Chondrocyte (in vitro differentiated cells): ENCODE results near the gene FAXC. TPM values are rescaled to one million over a fixed set of nuclear protein-coding genes. Genes with fewer than 3 reads are reported as not detected.

Experiments
- DNase-seq: peaks from one replicate; pipeline ENCODE4 v3.0.0; 2021; ENCODE audit warnings: mixed read lengths, low spot score
- H3K27ac Mint-ChIP-seq: one replicate; pipeline ENCODE4 v1.8.0; 2021; ENCODE audit warnings: mild to moderate bottlenecking, moderate library complexity, mixed read lengths; ENCODE audit not compliant: unreplicated experiment
- H3K27me3 Mint-ChIP-seq: 2 replicates; pipeline ENCODE4 v1.8.0; 2021; ENCODE audit warnings: low read depth, mixed read lengths
- H3K36me3 Mint-ChIP-seq: 2 replicates; pipeline ENCODE4 v1.8.0; 2021; ENCODE audit warnings: low read depth, mixed read lengths
- H3K4me1 Mint-ChIP-seq: 2 replicates; pipeline ENCODE4 v1.8.0; 2021; ENCODE audit warnings: low read depth, mild to moderate bottlenecking, mixed read lengths
- H3K4me3 Mint-ChIP-seq: one replicate; pipeline ENCODE4 v1.8.0; 2021; ENCODE audit warnings: mild to moderate bottlenecking, moderate library complexity, mixed read lengths; ENCODE audit not compliant: unreplicated experiment
- H3K9me3 Mint-ChIP-seq: 2 replicates; pipeline ENCODE4 v1.8.0; 2021; ENCODE audit warnings: low read depth, mixed read lengths
- CTCF ChIP-seq: fragments of 200-600 bp; sonication (generic); IDR thresholded peaks from 2 replicates; pipeline ENCODE4 v1.5.0; 2021; ENCODE audit warnings: antibody characterized with exemption, mild to moderate bottlenecking, moderate library complexity
- total RNA-seq: library from RNA; stranded (reverse); gene quantifications from 3 replicates; pipeline ENCODE4 v1.2.1, GENCODE V29; 2021

FAXC gene
- total RNA-seq, 1 donor from 2014 or later, result 8.0 TPM

DNA sequence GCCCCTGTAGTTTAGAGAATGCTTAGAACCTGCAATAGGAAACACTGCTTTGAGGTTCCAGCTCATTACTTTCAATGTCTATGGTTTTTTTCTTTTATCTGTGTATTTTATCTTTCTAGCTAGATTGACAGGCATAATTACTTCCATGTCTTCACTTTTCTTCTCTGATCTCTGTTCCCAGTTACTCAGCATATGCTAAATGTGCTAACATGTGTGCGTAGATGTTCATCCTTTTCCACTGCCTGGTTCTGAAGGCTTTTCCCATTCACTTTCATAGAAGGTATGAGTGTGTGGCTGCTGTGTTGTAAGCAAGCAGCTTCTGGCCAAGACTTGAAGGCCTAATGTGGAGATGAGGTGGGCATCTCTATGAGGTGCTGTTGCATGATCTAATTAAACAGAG is 38.9 kb downstream of the FAXC start:
- Mint-ChIP-seq H3K4me3 (no peak overlapping the region), H3K4me1 (no peaks in the 10 kb centered on the region), H3K27ac (no peak overlapping the region), H3K36me3 (peaks cover 8% of the 10 kb centered on the region), H3K27me3 (no peaks in the 10 kb centered on the region), H3K9me3 (no peaks in the 10 kb centered on the region)
- no peak for DNase-seq
- TF ChIP-seq CTCF, result no peak

DNA sequence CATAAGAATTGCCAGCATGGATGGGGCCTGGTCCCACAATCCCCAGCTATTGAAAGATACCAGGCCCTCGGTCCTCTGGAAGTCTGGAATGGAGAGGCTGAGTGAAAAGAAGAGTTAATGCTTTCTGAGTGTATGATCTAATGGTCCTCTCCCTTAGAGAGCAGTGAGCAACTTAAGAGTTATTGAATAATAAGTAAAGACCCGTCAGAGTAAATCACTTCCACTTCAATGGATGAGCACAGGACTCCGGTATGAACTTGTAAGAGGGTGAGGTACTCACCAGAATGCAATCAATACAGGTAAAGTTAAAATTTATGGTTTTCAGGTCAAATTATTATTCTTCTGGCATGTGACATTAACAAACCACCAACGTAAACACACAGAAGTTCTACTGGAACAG is 39.9 kb downstream of the FAXC start:
- no peak for DNase-seq
- no peaks in the 10 kb centered on the region for H3K4me1 Mint-ChIP-seq
- no peak for TF ChIP-seq CTCF
- no peak overlapping the region for H3K27ac Mint-ChIP-seq
- no peaks in the 10 kb centered on the region for H3K27me3 Mint-ChIP-seq
- H3K4me3 Mint-ChIP-seq, result no peak overlapping the region
- peaks cover 8% of the 10 kb centered on the region for H3K36me3 Mint-ChIP-seq
- no peaks in the 10 kb centered on the region for H3K9me3 Mint-ChIP-seq

GRCh38 chr6:99308788-99309187 is 40.7 kb downstream of the FAXC start:
- no peaks in the 10 kb centered on the region for H3K4me1 Mint-ChIP-seq
- H3K27me3 Mint-ChIP-seq, result no peaks in the 10 kb centered on the region
- H3K27ac Mint-ChIP-seq, result no peak overlapping the region
- TF ChIP-seq CTCF, result no peak
- no peaks in the 10 kb centered on the region for H3K9me3 Mint-ChIP-seq
- DNase-seq, result no peak
- peaks cover 8% of the 10 kb centered on the region for H3K36me3 Mint-ChIP-seq
- no peak overlapping the region for H3K4me3 Mint-ChIP-seq

GRCh38 chr6:99307295-99307907 is 42.1 kb downstream of the FAXC start:
- Mint-ChIP-seq H3K27ac (no peak overlapping the region), H3K36me3 (peaks cover 8% of the 10 kb centered on the region), H3K4me3 (no peak overlapping the region), H3K27me3 (no peaks in the 10 kb centered on the region), H3K9me3 (no peaks in the 10 kb centered on the region), H3K4me1 (no peaks in the 10 kb centered on the region)
- DNase-seq, result no peak
- TF ChIP-seq CTCF, result no peak

DNA sequence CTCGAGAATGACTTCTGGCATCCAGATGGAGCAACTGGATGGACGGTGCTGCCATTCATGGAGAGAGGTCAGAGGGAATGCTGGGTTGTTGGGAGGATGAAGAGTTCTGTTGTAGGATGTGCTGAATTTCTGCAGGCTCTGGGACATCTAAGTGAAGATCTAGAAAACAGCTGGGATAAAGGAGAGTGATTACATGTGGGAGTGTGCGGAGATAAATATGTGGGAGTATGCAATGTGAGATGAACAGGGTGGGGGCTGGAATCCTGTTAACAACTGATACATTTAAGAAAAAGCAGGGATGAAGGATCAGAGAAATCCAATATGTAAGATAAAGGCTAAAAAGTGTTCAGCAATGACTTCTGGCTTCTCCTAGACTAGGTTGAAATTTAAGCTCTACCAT is 43.1 kb downstream of the FAXC start:
- no peak for DNase-seq
- H3K36me3 Mint-ChIP-seq, result peaks cover 8% of the 10 kb centered on the region
- H3K4me3 Mint-ChIP-seq, result no peak overlapping the region
- no peaks in the 10 kb centered on the region for H3K9me3 Mint-ChIP-seq
- H3K27ac Mint-ChIP-seq, result no peak overlapping the region
- no peaks in the 10 kb centered on the region for H3K4me1 Mint-ChIP-seq
- H3K27me3 Mint-ChIP-seq, result no peaks in the 10 kb centered on the region
- TF ChIP-seq CTCF, result no peak
